ENCODE results near the gene PSME3. TPM values are rescaled to one million over a fixed set of nuclear protein-coding genes. Genes with fewer than 3 reads are reported as not detected.

The PSME3 gene
- total and polyA plus RNA-seq, 2 of the 13 experiments (the other 11 are each of a cell fraction or from before 2014, with no cell fraction given) = 66.3 to 135 TPM

DNA sequence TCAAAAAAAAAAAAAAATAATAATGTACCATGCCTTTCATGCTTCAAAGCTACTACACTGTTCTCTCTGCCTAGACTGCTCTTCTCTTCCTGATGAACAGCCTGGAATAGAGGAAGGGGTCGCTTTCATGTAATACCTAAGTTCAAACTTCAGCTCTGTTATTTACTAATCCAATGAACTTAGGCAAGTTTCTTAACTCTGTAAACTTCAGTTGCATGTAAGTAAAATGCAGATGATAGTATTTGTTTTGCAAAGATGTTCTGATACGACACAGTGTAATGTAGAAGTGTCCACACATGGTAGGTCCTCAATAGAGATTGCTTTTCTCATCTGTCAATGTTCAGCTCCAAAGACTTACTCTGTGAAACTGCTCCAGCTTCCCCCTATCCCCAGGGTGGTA, 41.2 kb upstream of the PSME3 start (continued):
- TF ChIP-seq, protein P1, sequence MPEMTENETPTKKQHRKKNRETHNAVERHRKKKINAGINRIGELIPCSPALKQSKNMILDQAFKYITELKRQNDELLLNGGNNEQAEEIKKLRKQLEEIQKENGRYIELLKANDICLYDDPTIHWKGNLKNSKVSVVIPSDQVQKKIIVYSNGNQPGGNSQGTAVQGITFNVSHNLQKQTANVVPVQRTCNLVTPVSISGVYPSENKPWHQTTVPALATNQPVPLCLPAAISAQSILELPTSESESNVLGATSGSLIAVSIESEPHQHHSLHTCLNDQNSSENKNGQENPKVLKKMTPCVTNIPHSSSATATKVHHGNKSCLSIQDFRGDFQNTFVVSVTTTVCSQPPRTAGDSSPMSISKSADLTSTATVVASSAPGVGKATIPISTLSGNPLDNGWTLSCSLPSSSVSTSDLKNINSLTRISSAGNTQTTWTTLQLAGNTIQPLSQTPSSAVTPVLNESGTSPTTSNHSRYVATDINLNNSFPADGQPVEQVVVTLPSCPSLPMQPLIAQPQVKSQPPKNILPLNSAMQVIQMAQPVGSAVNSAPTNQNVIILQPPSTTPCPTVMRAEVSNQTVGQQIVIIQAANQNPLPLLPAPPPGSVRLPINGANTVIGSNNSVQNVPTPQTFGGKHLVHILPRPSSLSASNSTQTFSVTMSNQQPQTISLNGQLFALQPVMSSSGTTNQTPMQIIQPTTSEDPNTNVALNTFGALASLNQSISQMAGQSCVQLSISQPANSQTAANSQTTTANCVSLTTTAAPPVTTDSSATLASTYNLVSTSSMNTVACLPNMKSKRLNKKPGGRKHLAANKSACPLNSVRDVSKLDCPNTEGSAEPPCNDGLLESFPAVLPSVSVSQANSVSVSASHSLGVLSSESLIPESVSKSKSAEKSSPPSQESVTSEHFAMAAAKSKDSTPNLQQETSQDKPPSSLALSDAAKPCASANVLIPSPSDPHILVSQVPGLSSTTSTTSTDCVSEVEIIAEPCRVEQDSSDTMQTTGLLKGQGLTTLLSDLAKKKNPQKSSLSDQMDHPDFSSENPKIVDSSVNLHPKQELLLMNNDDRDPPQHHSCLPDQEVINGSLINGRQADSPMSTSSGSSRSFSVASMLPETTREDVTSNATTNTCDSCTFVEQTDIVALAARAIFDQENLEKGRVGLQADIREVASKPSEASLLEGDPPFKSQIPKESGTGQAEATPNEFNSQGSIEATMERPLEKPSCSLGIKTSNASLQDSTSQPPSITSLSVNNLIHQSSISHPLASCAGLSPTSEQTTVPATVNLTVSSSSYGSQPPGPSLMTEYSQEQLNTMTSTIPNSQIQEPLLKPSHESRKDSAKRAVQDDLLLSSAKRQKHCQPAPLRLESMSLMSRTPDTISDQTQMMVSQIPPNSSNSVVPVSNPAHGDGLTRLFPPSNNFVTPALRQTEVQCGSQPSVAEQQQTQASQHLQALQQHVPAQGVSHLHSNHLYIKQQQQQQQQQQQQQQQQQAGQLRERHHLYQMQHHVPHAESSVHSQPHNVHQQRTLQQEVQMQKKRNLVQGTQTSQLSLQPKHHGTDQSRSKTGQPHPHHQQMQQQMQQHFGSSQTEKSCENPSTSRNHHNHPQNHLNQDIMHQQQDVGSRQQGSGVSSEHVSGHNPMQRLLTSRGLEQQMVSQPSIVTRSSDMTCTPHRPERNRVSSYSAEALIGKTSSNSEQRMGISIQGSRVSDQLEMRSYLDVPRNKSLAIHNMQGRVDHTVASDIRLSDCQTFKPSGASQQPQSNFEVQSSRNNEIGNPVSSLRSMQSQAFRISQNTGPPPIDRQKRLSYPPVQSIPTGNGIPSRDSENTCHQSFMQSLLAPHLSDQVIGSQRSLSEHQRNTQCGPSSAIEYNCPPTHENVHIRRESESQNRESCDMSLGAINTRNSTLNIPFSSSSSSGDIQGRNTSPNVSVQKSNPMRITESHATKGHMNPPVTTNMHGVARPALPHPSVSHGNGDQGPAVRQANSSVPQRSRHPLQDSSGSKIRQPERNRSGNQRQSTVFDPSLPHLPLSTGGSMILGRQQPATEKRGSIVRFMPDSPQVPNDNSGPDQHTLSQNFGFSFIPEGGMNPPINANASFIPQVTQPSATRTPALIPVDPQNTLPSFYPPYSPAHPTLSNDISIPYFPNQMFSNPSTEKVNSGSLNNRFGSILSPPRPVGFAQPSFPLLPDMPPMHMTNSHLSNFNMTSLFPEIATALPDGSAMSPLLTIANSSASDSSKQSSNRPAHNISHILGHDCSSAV (CRISPR knock-in tag; IDR thresholded peaks at IDR 0.05; ENCODE audit: borderline replicate concordance) = no peak
- TF ChIP-seq RAD21 (CRISPR knock-in tag; IDR thresholded peaks at IDR 0.05) (no peak), ZNF124 (CRISPR knock-in tag; IDR thresholded peaks at IDR 0.05) (0 out of 2 replicates have a peak, but pooled peaks have one; percentile 51), CENPT (CRISPR knock-in tag; IDR thresholded peaks at IDR 0.05; ENCODE audit: low read depth) (no peak), KLF15 (CRISPR knock-in tag; IDR thresholded peaks at IDR 0.05; ENCODE audit: borderline replicate concordance) (no peak), ZNF33B (CRISPR knock-in tag; IDR thresholded peaks at IDR 0.05) (no peak), ZFP90 (CRISPR knock-in tag; IDR thresholded peaks at IDR 0.05; ENCODE audit: borderline replicate concordance) (no peak), NFE2L1 (CRISPR knock-in tag; IDR thresholded peaks at IDR 0.05; ENCODE audit: borderline replicate concordance) (no peak), MEIS2 (CRISPR knock-in tag; IDR thresholded peaks at IDR 0.05) (no peak), ZNF75D (CRISPR knock-in tag; IDR thresholded peaks at IDR 0.05; ENCODE audit: borderline replicate concordance) (no peak), ZNF616 (CRISPR knock-in tag; IDR thresholded peaks at IDR 0.05; ENCODE audit: low read depth) (no peak), ATF1 (CRISPR knock-in tag; IDR thresholded peaks at IDR 0.05) (no peak; the same call in 1 of the 2 replicates), EHMT2 (IDR thresholded peaks at IDR 0.05; ENCODE audit: borderline replicate concordance, low read depth, low read length) (no peak), GATAD2A (CRISPR knock-in tag; IDR thresholded peaks at IDR 0.05) (peak; percentile 80), PLRG1 (conservative IDR thresholded peaks at IDR 0.05) (no peak), ZKSCAN1 (IDR thresholded peaks at IDR 0.05; ENCODE audit: low read length) (peak; percentile 70; the same call in 1 of the 2 replicates), ZNF274 (CRISPR knock-in tag; IDR thresholded peaks at IDR 0.05) (no peak)
- TF ChIP-seq, protein P2, sequence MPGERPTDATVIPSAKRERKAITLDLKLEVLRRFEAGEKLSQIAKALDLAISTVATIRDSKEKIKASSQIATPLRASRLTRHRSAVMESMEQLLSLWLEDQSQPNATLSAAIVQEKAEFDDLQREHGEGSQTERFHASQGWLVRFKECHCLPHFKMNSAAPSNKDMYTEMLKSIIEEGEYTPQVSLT (CRISPR knock-in tag; IDR thresholded peaks at IDR 0.05; ENCODE audit: borderline replicate concordance, low read depth) = no peak
- TF ChIP-seq, protein P3, sequence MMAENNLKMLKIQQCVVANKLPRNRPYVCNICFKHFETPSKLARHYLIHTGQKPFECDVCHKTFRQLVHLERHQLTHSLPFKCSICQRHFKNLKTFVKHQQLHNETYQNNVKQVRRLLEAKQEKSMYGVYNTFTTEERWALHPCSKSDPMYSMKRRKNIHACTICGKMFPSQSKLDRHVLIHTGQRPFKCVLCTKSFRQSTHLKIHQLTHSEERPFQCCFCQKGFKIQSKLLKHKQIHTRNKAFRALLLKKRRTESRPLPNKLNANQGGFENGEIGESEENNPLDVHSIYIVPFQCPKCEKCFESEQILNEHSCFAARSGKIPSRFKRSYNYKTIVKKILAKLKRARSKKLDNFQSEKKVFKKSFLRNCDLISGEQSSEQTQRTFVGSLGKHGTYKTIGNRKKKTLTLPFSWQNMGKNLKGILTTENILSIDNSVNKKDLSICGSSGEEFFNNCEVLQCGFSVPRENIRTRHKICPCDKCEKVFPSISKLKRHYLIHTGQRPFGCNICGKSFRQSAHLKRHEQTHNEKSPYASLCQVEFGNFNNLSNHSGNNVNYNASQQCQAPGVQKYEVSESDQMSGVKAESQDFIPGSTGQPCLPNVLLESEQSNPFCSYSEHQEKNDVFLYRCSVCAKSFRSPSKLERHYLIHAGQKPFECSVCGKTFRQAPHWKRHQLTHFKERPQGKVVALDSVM (CRISPR knock-in tag; IDR thresholded peaks at IDR 0.05) = no peak
- TF ChIP-seq, protein P4, sequence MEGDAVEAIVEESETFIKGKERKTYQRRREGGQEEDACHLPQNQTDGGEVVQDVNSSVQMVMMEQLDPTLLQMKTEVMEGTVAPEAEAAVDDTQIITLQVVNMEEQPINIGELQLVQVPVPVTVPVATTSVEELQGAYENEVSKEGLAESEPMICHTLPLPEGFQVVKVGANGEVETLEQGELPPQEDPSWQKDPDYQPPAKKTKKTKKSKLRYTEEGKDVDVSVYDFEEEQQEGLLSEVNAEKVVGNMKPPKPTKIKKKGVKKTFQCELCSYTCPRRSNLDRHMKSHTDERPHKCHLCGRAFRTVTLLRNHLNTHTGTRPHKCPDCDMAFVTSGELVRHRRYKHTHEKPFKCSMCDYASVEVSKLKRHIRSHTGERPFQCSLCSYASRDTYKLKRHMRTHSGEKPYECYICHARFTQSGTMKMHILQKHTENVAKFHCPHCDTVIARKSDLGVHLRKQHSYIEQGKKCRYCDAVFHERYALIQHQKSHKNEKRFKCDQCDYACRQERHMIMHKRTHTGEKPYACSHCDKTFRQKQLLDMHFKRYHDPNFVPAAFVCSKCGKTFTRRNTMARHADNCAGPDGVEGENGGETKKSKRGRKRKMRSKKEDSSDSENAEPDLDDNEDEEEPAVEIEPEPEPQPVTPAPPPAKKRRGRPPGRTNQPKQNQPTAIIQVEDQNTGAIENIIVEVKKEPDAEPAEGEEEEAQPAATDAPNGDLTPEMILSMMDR (CRISPR knock-in tag; IDR thresholded peaks at IDR 0.05) = no peak

Data from HepG2 (cell line).